ENCODE results near the gene PARD3.

Gene PARD3

DNA sequence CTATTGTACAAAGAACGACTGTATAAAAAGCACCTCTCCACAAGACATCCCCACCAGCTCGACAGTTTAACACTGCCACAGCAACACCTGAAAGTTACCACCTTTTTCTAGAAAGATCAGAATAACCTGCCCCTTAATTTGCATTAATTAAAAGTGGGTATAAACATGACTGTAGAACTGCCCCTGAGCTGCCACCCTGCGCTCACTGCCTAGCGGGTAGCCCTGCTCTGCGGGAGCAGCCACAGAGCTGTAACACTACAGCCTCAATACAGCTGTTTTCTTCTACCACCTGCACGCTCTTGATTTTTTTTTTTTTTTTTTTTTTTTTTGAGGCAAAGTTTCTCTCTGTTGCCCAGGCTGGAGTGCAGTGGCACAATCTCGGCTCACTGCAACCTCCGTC, 140.9 kb downstream of the PARD3 start:
- TF ChIP-seq ELF4 (IDR thresholded peaks at IDR 0.05) (no peak), HDGF (IDR thresholded peaks at IDR 0.05; ENCODE audit: borderline replicate concordance) (no peak), TARDBP (IDR thresholded peaks at IDR 0.05) (no peak), ZNF384 (IDR thresholded peaks at IDR 0.05) (no peak), FOXK2 (IDR thresholded peaks at IDR 0.05) (no peak), SP1 (IDR thresholded peaks at IDR 0.05) (no peak), FOXA1 (IDR thresholded peaks at IDR 0.05) (no peak), ARNT (IDR thresholded peaks at IDR 0.05) (no peak), NFRKB (IDR thresholded peaks at IDR 0.05) (no peak), FOXM1 (IDR thresholded peaks at IDR 0.05; ENCODE audit: borderline replicate concordance) (no peak), L3MBTL2 (conservative IDR thresholded peaks at IDR 0.05) (no peak), SUZ12 (IDR thresholded peaks at IDR 0.05) (no peak), CTBP1 (IDR thresholded peaks at IDR 0.05; ENCODE audit: borderline replicate concordance) (no peak), BHLHE40 (IDR thresholded peaks at IDR 0.05; ENCODE audit: borderline replicate concordance) (no peak), LEF1 (IDR thresholded peaks at IDR 0.05; ENCODE audit: borderline replicate concordance) (no peak)
- TF ChIP-seq, protein P1, sequence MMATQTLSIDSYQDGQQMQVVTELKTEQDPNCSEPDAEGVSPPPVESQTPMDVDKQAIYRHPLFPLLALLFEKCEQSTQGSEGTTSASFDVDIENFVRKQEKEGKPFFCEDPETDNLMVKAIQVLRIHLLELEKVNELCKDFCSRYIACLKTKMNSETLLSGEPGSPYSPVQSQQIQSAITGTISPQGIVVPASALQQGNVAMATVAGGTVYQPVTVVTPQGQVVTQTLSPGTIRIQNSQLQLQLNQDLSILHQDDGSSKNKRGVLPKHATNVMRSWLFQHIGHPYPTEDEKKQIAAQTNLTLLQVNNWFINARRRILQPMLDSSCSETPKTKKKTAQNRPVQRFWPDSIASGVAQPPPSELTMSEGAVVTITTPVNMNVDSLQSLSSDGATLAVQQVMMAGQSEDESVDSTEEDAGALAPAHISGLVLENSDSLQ (IDR thresholded peaks at IDR 0.05): no peak
- CTCF ChIA-PET: no interaction called here
- POLR2A ChIA-PET: no interaction called here
- no peak for DNase-seq (ENCODE audit: extremely low spot score)

DNA sequence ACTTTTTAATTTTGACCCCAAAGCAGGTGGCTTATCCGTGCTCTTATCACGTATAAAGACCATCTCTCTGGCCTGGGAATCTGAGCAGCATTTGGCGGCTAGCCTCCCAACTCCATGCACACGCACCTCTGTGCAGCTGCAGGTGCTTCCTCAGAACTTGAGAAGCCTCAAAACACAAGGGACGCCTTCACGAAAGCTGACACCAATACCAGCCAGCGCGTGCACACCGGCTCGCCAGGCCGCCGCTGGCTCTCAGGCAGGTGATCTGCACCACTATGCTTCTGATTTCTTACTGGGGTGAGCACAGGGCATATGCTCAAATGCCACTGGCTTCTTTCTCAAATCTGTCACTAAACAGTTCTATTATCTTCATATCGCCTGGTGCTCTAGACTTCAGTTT, 145.0 kb downstream of the PARD3 start:
- TF ChIP-seq SUZ12 (IDR thresholded peaks at IDR 0.05) (no peak), ZNF384 (IDR thresholded peaks at IDR 0.05) (no peak), ELF4 (IDR thresholded peaks at IDR 0.05) (no peak), FOXK2 (IDR thresholded peaks at IDR 0.05) (no peak), HDGF (IDR thresholded peaks at IDR 0.05; ENCODE audit: borderline replicate concordance) (no peak), ARNT (IDR thresholded peaks at IDR 0.05) (no peak), SP1 (IDR thresholded peaks at IDR 0.05) (no peak), L3MBTL2 (conservative IDR thresholded peaks at IDR 0.05) (no peak), FOXM1 (IDR thresholded peaks at IDR 0.05; ENCODE audit: borderline replicate concordance) (no peak), CTBP1 (IDR thresholded peaks at IDR 0.05; ENCODE audit: borderline replicate concordance) (no peak), NFRKB (IDR thresholded peaks at IDR 0.05) (no peak), BHLHE40 (IDR thresholded peaks at IDR 0.05; ENCODE audit: borderline replicate concordance) (no peak), LEF1 (IDR thresholded peaks at IDR 0.05; ENCODE audit: borderline replicate concordance) (no peak), TARDBP (IDR thresholded peaks at IDR 0.05) (no peak), FOXA1 (IDR thresholded peaks at IDR 0.05) (no peak)
- TF ChIP-seq, protein P1 (IDR thresholded peaks at IDR 0.05): no peak
- DNase-seq (ENCODE audit: extremely low spot score): no peak
- ChIA-PET CTCF (no interaction called here), POLR2A (no interaction called here)

GRCh38 chr10:34669079-34669478, 146.0 kb downstream of the PARD3 start:
- CTCF ChIA-PET: no interaction called here
- TF ChIP-seq FOXK2 (IDR thresholded peaks at IDR 0.05) (no peak), ZNF384 (IDR thresholded peaks at IDR 0.05) (no peak), NFRKB (IDR thresholded peaks at IDR 0.05) (no peak), BHLHE40 (IDR thresholded peaks at IDR 0.05; ENCODE audit: borderline replicate concordance) (no peak), CTBP1 (IDR thresholded peaks at IDR 0.05; ENCODE audit: borderline replicate concordance) (no peak), FOXM1 (IDR thresholded peaks at IDR 0.05; ENCODE audit: borderline replicate concordance) (no peak), LEF1 (IDR thresholded peaks at IDR 0.05; ENCODE audit: borderline replicate concordance) (no peak), SUZ12 (IDR thresholded peaks at IDR 0.05) (no peak), HDGF (IDR thresholded peaks at IDR 0.05; ENCODE audit: borderline replicate concordance) (no peak), FOXA1 (IDR thresholded peaks at IDR 0.05) (no peak), ELF4 (IDR thresholded peaks at IDR 0.05) (no peak), ARNT (IDR thresholded peaks at IDR 0.05) (no peak), SP1 (IDR thresholded peaks at IDR 0.05) (no peak), TARDBP (IDR thresholded peaks at IDR 0.05) (no peak), L3MBTL2 (conservative IDR thresholded peaks at IDR 0.05) (no peak)
- TF ChIP-seq, protein P1 (IDR thresholded peaks at IDR 0.05): no peak
- DNase-seq (ENCODE audit: extremely low spot score): no peak
- POLR2A ChIA-PET: no interaction called here

GRCh38 chr10:34667177-34667576, 147.9 kb downstream of the PARD3 start:
- no peak for TF ChIP-seq CTBP1 (IDR thresholded peaks at IDR 0.05; ENCODE audit: borderline replicate concordance)
- TF ChIP-seq, protein P1 (IDR thresholded peaks at IDR 0.05): peak; percentile 41; the same call in 1 of the 2 replicates
- no peak for DNase-seq (ENCODE audit: extremely low spot score)
- CTCF ChIA-PET: interaction anchor here (0.6 to 1.9 kb wide), 2 partner anchors 12 to 455 kb away, joined by 3 to 6 read pairs; no protein-coding TSS in a partner anchor
- POLR2A ChIA-PET: no interaction called here

DNA sequence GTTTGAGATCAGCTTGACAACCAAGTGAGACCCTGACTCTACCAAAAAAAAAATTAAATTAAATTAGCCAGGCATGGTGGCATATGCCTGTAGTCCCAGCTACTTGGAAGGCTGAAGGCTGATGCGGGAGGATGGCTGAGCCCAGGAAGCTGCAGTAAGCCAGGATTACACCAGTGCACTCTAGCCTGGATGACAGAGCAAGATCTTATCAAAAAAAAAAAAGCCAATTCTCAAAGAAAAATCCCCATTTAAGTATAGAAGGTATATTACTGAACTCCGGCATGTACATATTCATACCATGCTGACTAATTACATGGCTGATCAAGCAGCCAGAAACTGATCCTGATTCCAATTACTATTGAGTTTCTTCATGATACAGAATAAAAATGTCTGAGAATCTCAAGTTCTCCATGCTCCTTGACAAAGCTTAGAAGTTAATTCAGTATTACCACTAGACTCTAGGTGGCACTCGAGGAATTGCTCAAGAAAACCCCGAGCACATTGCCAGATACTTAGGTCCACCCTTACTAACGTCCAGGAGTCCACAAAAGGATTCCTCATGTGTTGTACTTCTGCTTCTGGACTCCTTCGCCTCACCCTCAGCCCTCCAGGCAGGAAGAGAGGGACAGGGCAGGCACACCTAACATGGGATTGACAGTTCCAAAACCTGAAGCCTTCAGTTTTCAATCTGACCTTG, 148.9 kb downstream of the PARD3 start:
- ChIA-PET POLR2A (no interaction called here), CTCF (interaction anchor here (0.5 to 1.0 kb wide), 11 partner anchors 8 to 451 kb away, joined by 3 to 7 read pairs (median 3); no protein-coding TSS in a partner anchor)
- peak; percentile 47 for DNase-seq (ENCODE audit: extremely low spot score)

More for the DNA sequence above, 148.9 kb downstream of the PARD3 start:
- TF ChIP-seq HDGF (IDR thresholded peaks at IDR 0.05; ENCODE audit: borderline replicate concordance) (no peak), FOXM1 (IDR thresholded peaks at IDR 0.05; ENCODE audit: borderline replicate concordance) (no peak), NFRKB (IDR thresholded peaks at IDR 0.05) (no peak), FOXA1 (IDR thresholded peaks at IDR 0.05) (no peak), LEF1 (IDR thresholded peaks at IDR 0.05; ENCODE audit: borderline replicate concordance) (no peak), ELF4 (IDR thresholded peaks at IDR 0.05) (no peak), FOXK2 (IDR thresholded peaks at IDR 0.05) (no peak), SP1 (IDR thresholded peaks at IDR 0.05) (no peak), CTBP1 (IDR thresholded peaks at IDR 0.05; ENCODE audit: borderline replicate concordance) (no peak), SUZ12 (IDR thresholded peaks at IDR 0.05) (no peak), L3MBTL2 (conservative IDR thresholded peaks at IDR 0.05) (no peak), BHLHE40 (IDR thresholded peaks at IDR 0.05; ENCODE audit: borderline replicate concordance) (no peak), TARDBP (IDR thresholded peaks at IDR 0.05) (no peak), ZNF384 (IDR thresholded peaks at IDR 0.05) (no peak), ARNT (IDR thresholded peaks at IDR 0.05) (no peak)
- TF ChIP-seq, protein P1 (IDR thresholded peaks at IDR 0.05): no peak
